ENCODE results near the gene FREM1.

Gene FREM1

GRCh38 chr9:14822666-14823065 is 87.6 kb downstream of the FREM1 start:
- no peak for ATAC-seq

GRCh38 chr9:14819183-14819582 is 91.0 kb downstream of the FREM1 start:
- DNase-seq (no peak), ATAC-seq (no peak)

More at GRCh38 chr9:14822666-14823065, 87.6 kb downstream of the FREM1 start:
- DNase-seq = no peak

GRCh38 chr9:14814249-14814628 is 96.0 kb downstream of the FREM1 start:
- no peak for DNase-seq
- ATAC-seq = no peak

- DNase-seq = no peak
Observed at GRCh38 chr9:14813336-14814248, 96.6 kb downstream of the FREM1 start.

GRCh38 chr9:14812806-14813205 is 97.4 kb downstream of the FREM1 start:
- no peak for DNase-seq
- no peak for ATAC-seq

More at GRCh38 chr9:14813336-14814248, 96.6 kb downstream of the FREM1 start:
- no peak for ATAC-seq

GRCh38 chr9:14811844-14812243 is 98.4 kb downstream of the FREM1 start:
- DNase-seq = no peak
- no peak for ATAC-seq

- no peak for ATAC-seq
- no peak for DNase-seq
Observed at GRCh38 chr9:14806941-14807520, 103.2 kb downstream of the FREM1 start.

- no peak for DNase-seq
- ATAC-seq = no peak
Observed at GRCh38 chr9:14799030-14799429, 111.2 kb downstream of the FREM1 start.

- DNase-seq (no peak), ATAC-seq (no peak)
Observed at GRCh38 chr9:14797435-14797834, 112.8 kb downstream of the FREM1 start.

- DNase-seq = no peak
- ATAC-seq = no peak
Observed at GRCh38 chr9:14793389-14793788, 116.8 kb downstream of the FREM1 start.

- DNase-seq (no peak), ATAC-seq (no peak)
Observed at GRCh38 chr9:14790628-14791027, 119.6 kb downstream of the FREM1 start.

GRCh38 chr9:14788846-14789245 is 121.4 kb downstream of the FREM1 start:
- no peak for ATAC-seq
- no peak for DNase-seq

- DNase-seq (no peak), ATAC-seq (no peak)
Observed at GRCh38 chr9:14783358-14783757, 126.9 kb downstream of the FREM1 start.

GRCh38 chr9:14782286-14783051 is 127.8 kb downstream of the FREM1 start:
- no peak for ATAC-seq
- DNase-seq = no peak

- ATAC-seq = no peak
- DNase-seq = no peak
Observed at GRCh38 chr9:14780693-14781092, 129.5 kb downstream of the FREM1 start.

- ATAC-seq (no peak), DNase-seq (no peak)
Observed at GRCh38 chr9:14780251-14780650, 130.0 kb downstream of the FREM1 start.

GRCh38 chr9:14779566-14780022 is 130.6 kb downstream of the FREM1 start:
- ATAC-seq = no peak
- DNase-seq = no peak

GRCh38 chr9:14778565-14778964 is 131.7 kb downstream of the FREM1 start:
- ATAC-seq (no peak), DNase-seq (no peak)

GRCh38 chr9:14775917-14776316 is 134.3 kb downstream of the FREM1 start:
- ATAC-seq = no peak
- DNase-seq = no peak

- no peak for ATAC-seq
- no peak for DNase-seq
Observed at GRCh38 chr9:14770592-14770991, 139.6 kb downstream of the FREM1 start.

- no peak for DNase-seq
- no peak for ATAC-seq
Observed at GRCh38 chr9:14769230-14769571, 141.0 kb downstream of the FREM1 start.

GRCh38 chr9:14768405-14769229 is 141.6 kb downstream of the FREM1 start:
- ATAC-seq = no peak
- DNase-seq = no peak
